Measurements from ENCODE around the gene IL17RD. TPM values are rescaled to one million over a fixed set of nuclear protein-coding genes. Genes with fewer than 3 reads are reported as not detected.

Gene IL17RD
- total and polyA plus RNA-seq, 9 of the 15 experiments (the other 6 are each of a cell fraction or from before 2014, with no cell fraction given): under 0.01 to 0.09 (median 0.04) TPM; not detected in 4

- TF ChIP-seq ZBTB33 (CRISPR knock-in tag; IDR thresholded peaks at IDR 0.05) (0 out of 2 replicates have a peak, but pooled peaks have one; percentile 30), ATF1 (CRISPR knock-in tag; IDR thresholded peaks at IDR 0.05) (no peak), ATF1 (tag; IDR thresholded peaks at IDR 0.05) (no peak), ZNF280A (IDR thresholded peaks at IDR 0.05; ENCODE audit: low read depth, partially characterized antibody) (no peak), ZNF655 (CRISPR knock-in tag; IDR thresholded peaks at IDR 0.05) (no peak), STAT5B (CRISPR knock-in tag; IDR thresholded peaks at IDR 0.05) (no peak), PREB (CRISPR knock-in tag; IDR thresholded peaks at IDR 0.05) (no peak), ELF1 (tag; IDR thresholded peaks at IDR 0.05) (no peak), KHSRP (IDR thresholded peaks at IDR 0.05) (no peak), FOXJ2 (tag; IDR thresholded peaks at IDR 0.05) (no peak), RNF219 (CRISPR knock-in tag; IDR thresholded peaks at IDR 0.05) (no peak), MECOM (CRISPR knock-in tag; IDR thresholded peaks at IDR 0.05) (no peak), ZEB2 (IDR thresholded peaks at IDR 0.05) (no peak), NONO (IDR thresholded peaks at IDR 0.05; ENCODE audit: low read depth in 2 of 2, low read length in 1 of 2) (no peak), RBFOX2 (IDR thresholded peaks at IDR 0.05; ENCODE audit: low read depth, low read length) (no peak), SRSF3 (IDR thresholded peaks at IDR 0.05; ENCODE audit: insufficient read depth, low read length) (no peak), DMBX1 (CRISPR knock-in tag; IDR thresholded peaks at IDR 0.05; ENCODE audit: borderline replicate concordance) (no peak), E2F4 (CRISPR knock-in tag; IDR thresholded peaks at IDR 0.05; ENCODE audit: low read depth) (no peak), TRIM24 (IDR thresholded peaks at IDR 0.05) (no peak), PTRF (tag; IDR thresholded peaks at IDR 0.05) (no peak)
These were observed 65.0 kb downstream of the IL17RD start (continued) for GRCh38 chr3:57100046-57100695.

All from K562 (cell line).